Inferior parietal cortex (tissue), 1 donor: Measurements from ENCODE around the gene GEMIN4.
"Not testable (repeated sequence)": the region's sequence is repeated elsewhere in the genome, so short reads cannot be mapped to it uniquely, and the experiment has no call there.

Experiments used
- DNase-seq: peaks from one replicate; pipeline ENCODE4 v3.0.0-alpha.2; 2016; ENCODE audit errors: extremely low spot score

The GEMIN4 gene

GRCh38 chr17:752002-752619 lies at the start of gene GEMIN4:
Gene GEMIN4, minus strand, starts transcription at chr17:752264. Its CDS starts 122 bp downstream, at chr17:752142.
- peak; percentile 87 for DNase-seq

GRCh38 chr17:801660-802059 lies 49.6 kb upstream of the GEMIN4 start:
- DNase-seq, result no peak

GRCh38 chr17:800446-801242 lies 48.6 kb upstream of the GEMIN4 start:
- no peak for DNase-seq

- no peak for DNase-seq
These were observed 47.2 kb upstream of the GEMIN4 start for GRCh38 chr17:799261-799660.

- no peak for DNase-seq
These were observed 46.2 kb upstream of the GEMIN4 start for GRCh38 chr17:798246-798645.

GRCh38 chr17:797236-797840 lies 45.3 kb upstream of the GEMIN4 start:
- no peak for DNase-seq

- no peak for DNase-seq
These were observed 44.5 kb upstream of the GEMIN4 start for GRCh38 chr17:796609-797008.

GRCh38 chr17:795721-796120 lies 43.7 kb upstream of the GEMIN4 start:
- no peak for DNase-seq

GRCh38 chr17:795276-795675 lies 43.2 kb upstream of the GEMIN4 start:
- DNase-seq, result no peak

- DNase-seq, result peak; percentile 87
These were observed 42.8 kb upstream of the GEMIN4 start for GRCh38 chr17:794876-795275.

- DNase-seq, result no peak
These were observed 40.2 kb upstream of the GEMIN4 start for GRCh38 chr17:792277-792676.

GRCh38 chr17:791829-792228 lies 39.8 kb upstream of the GEMIN4 start:
- DNase-seq, result no peak

GRCh38 chr17:790874-791247 lies 38.8 kb upstream of the GEMIN4 start:
- DNase-seq, result not testable (repeated sequence)

- not testable (repeated sequence) for DNase-seq
These were observed 38.1 kb upstream of the GEMIN4 start for GRCh38 chr17:789931-790873.

GRCh38 chr17:789160-789840 lies 37.2 kb upstream of the GEMIN4 start:
- no peak for DNase-seq

GRCh38 chr17:788551-788950 lies 36.5 kb upstream of the GEMIN4 start:
- no peak for DNase-seq

GRCh38 chr17:787641-788221 lies 35.7 kb upstream of the GEMIN4 start:
- no peak for DNase-seq

- not testable (repeated sequence) for DNase-seq
These were observed 33.8 kb upstream of the GEMIN4 start for GRCh38 chr17:785901-786300.

- no peak for DNase-seq
These were observed 32.1 kb upstream of the GEMIN4 start for GRCh38 chr17:784143-784542.

- peak; percentile 93 for DNase-seq
These were observed 30.0 kb upstream of the GEMIN4 start, which contains the start of the genes GLOD4 and MRM3 for GRCh38 chr17:781805-782731. Gene GLOD4, minus strand, starts transcription at chr17:782280. Its CDS starts 25 bp downstream, at chr17:782255. Gene MRM3, plus strand, starts transcription at chr17:782353. Its CDS starts 26 bp downstream, at chr17:782379.
